WTC11 (cell line): ENCODE data around the gene UGCG. TPM values are rescaled to one million over a fixed set of nuclear protein-coding genes. Genes with fewer than 3 reads are reported as not detected.

Experiments
- ATAC-seq: fragments of 200-7000 bp; cut with Tn5 transposase; 2 replicates; pipeline ENCODE4 v1.10.0; 2021; ENCODE audit warnings: mild to moderate bottlenecking, moderate library complexity
- CTCF ChIA-PET: fragments of 300-600 bp; sonication (Branson Sonifier 250); formaldehyde crosslinking; loops from one replicate; lab custom pipeline; 2021; ENCODE audit warnings: antibody characterized with exemption; lab: Charles Lee
- POLR2A ChIA-PET: fragments of 350-600 bp; sonication (Branson Sonifier 250); formaldehyde crosslinking; loops from one replicate; lab custom pipeline; 2021; ENCODE audit warnings: antibody characterized with exemption; lab: Charles Lee
- DNase-seq: peaks from one replicate; pipeline ENCODE4 v3.0.0; 2021; ENCODE audit warnings: low spot score
- H3K27ac Mint-ChIP-seq: 2 replicates; pipeline ENCODE4 v1.8.0; 2021; ENCODE audit warnings: mixed read lengths
- H3K27me3 Mint-ChIP-seq: 2 replicates; pipeline ENCODE4 v1.8.0; 2021; ENCODE audit warnings: low read depth, mild to moderate bottlenecking, moderate library complexity, mixed read lengths
- H3K36me3 Mint-ChIP-seq: 2 replicates; pipeline ENCODE4 v1.8.0; 2021; ENCODE audit warnings: mixed read lengths
- H3K4me1 Mint-ChIP-seq: 2 replicates; pipeline ENCODE4 v1.8.0; 2022; ENCODE audit warnings: mixed read lengths
- H3K4me3 Mint-ChIP-seq: 2 replicates; pipeline ENCODE4 v1.8.0; 2021; ENCODE audit warnings: mild to moderate bottlenecking, moderate library complexity, mixed read lengths
- H3K9me3 Mint-ChIP-seq: 2 replicates; pipeline ENCODE4 v1.8.0; 2021; ENCODE audit warnings: mixed read lengths
- ATF1 ChIP-seq: sonication (generic); formaldehyde crosslinking; IDR thresholded peaks from 2 replicates; pipeline ENCODE4 v1.8.1; 2023; ENCODE audit warnings: mild to moderate bottlenecking, moderate library complexity, missing genetic modification reagents
- ATF6 ChIP-seq: sonication (generic); formaldehyde crosslinking; IDR thresholded peaks from 2 replicates; pipeline ENCODE4 v1.8.1; 2023; ENCODE audit warnings: mild to moderate bottlenecking, missing genetic modification reagents
- E2F5 ChIP-seq: sonication (generic); formaldehyde crosslinking; IDR thresholded peaks from 2 replicates; pipeline ENCODE4 v1.8.1; 2022; ENCODE audit warnings: mild to moderate bottlenecking, moderate library complexity, missing genetic modification reagents
- EMX1 ChIP-seq: fragments of 250-450 bp; sonication (Bioruptor Pico); IDR thresholded peaks from 2 replicates; pipeline ENCODE4 v1.8.0; 2021; ENCODE audit warnings: mild to moderate bottlenecking
- FOXP4 ChIP-seq: sonication (generic); formaldehyde crosslinking; IDR thresholded peaks from 2 replicates; pipeline ENCODE4 v1.8.0; 2022; ENCODE audit warnings: mild to moderate bottlenecking, missing genetic modification reagents
- GABPB1 ChIP-seq: sonication (generic); formaldehyde crosslinking; IDR thresholded peaks from 2 replicates; pipeline ENCODE4 v1.8.1; 2023; ENCODE audit warnings: mild to moderate bottlenecking, missing genetic modification reagents
- HMGA2 ChIP-seq: fragments of 250-450 bp; sonication (Bioruptor Pico); IDR thresholded peaks from 2 replicates; pipeline ENCODE4 v1.4.0; 2021; ENCODE audit warnings: mild to moderate bottlenecking, moderate library complexity
- NFATC4 ChIP-seq: fragments of 250-450 bp; sonication (Bioruptor Pico); IDR thresholded peaks from 2 replicates; pipeline ENCODE4 v1.9.0; 2021; ENCODE audit warnings: mild to moderate bottlenecking
- NR3C1 ChIP-seq: sonication (generic); formaldehyde crosslinking; conservative IDR thresholded peaks from 2 replicates; pipeline ENCODE4 v1.8.1; 2023; ENCODE audit warnings: low read depth, mild to moderate bottlenecking, missing genetic modification reagents
- PRDM15 ChIP-seq: sonication (generic); formaldehyde crosslinking; IDR thresholded peaks from 2 replicates; pipeline ENCODE4 v1.8.0; 2022; ENCODE audit warnings: missing genetic modification reagents
- RELA ChIP-seq: sonication (generic); formaldehyde crosslinking; IDR thresholded peaks from 2 replicates; pipeline ENCODE4 v1.8.1; 2022; ENCODE audit warnings: missing genetic modification reagents, mild to moderate bottlenecking, borderline replicate concordance
- SMAD4 ChIP-seq: sonication (generic); formaldehyde crosslinking; IDR thresholded peaks from 2 replicates; pipeline ENCODE4 v1.8.0; 2022; ENCODE audit warnings: mild to moderate bottlenecking, missing genetic modification reagents
- SP1 ChIP-seq: sonication (generic); formaldehyde crosslinking; conservative IDR thresholded peaks from 2 replicates; pipeline ENCODE4 v1.8.1; 2022; ENCODE audit warnings: missing genetic modification reagents
- USF1 ChIP-seq: sonication (generic); formaldehyde crosslinking; IDR thresholded peaks from 2 replicates; pipeline ENCODE4 v1.8.0; 2022; ENCODE audit warnings: mild to moderate bottlenecking, missing genetic modification reagents
- ZNF425 ChIP-seq: fragments of 250-450 bp; sonication (Bioruptor Pico); conservative IDR thresholded peaks from 2 replicates; pipeline ENCODE4 v1.9.0; 2021; ENCODE audit warnings: mild to moderate bottlenecking
- ZNF532 ChIP-seq: fragments of 250-450 bp; sonication (Bioruptor Pico); IDR thresholded peaks from 2 replicates; pipeline ENCODE4 v1.9.0; 2021; ENCODE audit warnings: mild to moderate bottlenecking, borderline replicate concordance
- total RNA-seq: library from RNA; stranded (reverse); gene quantifications from 3 replicates; pipeline ENCODE4 v1.2.3, GENCODE V29; 2021

The UGCG gene
- total RNA-seq, 1 experiment from 2014 or later, result 37.5 TPM

GRCh38 chr9:111914749-111915424 lies 18.3 kb downstream of the UGCG start:
- Mint-ChIP-seq H3K4me1 (no peaks in the 10 kb centered on the region), H3K36me3 (peaks cover 9% of the 10 kb centered on the region), H3K27ac (no peak overlapping the region), H3K27me3 (no peaks in the 10 kb centered on the region), H3K9me3 (no peaks in the 10 kb centered on the region), H3K4me3 (no peak overlapping the region)
- DNase-seq (no peak), ATAC-seq (no peak)
- ChIA-PET POLR2A (no interaction called here), CTCF (interaction anchor here (1.3 kb wide), 1 partner anchor 160 kb away, joined by 3 read pairs; no protein-coding TSS in a partner anchor)
- TF ChIP-seq SP1 (CRISPR knock-in tag), result no peak
- no peak for TF ChIP-seq ZNF532 (CRISPR knock-in tag)
- no peak for TF ChIP-seq ATF6 (CRISPR knock-in tag)
- no peak for TF ChIP-seq ZNF425 (CRISPR knock-in tag)
- TF ChIP-seq USF1 (CRISPR knock-in tag), result no peak

- CTCF ChIA-PET, result interaction anchor here (1.3 kb wide), 1 partner anchor 159 kb away, joined by 3 read pairs; no protein-coding TSS in a partner anchor
- H3K4me1 Mint-ChIP-seq, result no peaks in the 10 kb centered on the region
- no peak for ATAC-seq
Measured at GRCh38 chr9:111915425-111915758, 18.8 kb downstream of the UGCG start.

More at GRCh38 chr9:111915425-111915758, 18.8 kb downstream of the UGCG start:
- Mint-ChIP-seq H3K9me3 (no peaks in the 10 kb centered on the region), H3K36me3 (peaks cover 9% of the 10 kb centered on the region), H3K27me3 (no peaks in the 10 kb centered on the region), H3K4me3 (no peak overlapping the region), H3K27ac (no peak overlapping the region)
- TF ChIP-seq HMGA2 (CRISPR knock-in tag) (no peak), NFATC4 (CRISPR knock-in tag) (no peak), E2F5 (no peak), PRDM15 (CRISPR knock-in tag) (no peak), FOXP4 (CRISPR knock-in tag) (no peak), ATF1 (CRISPR knock-in tag) (no peak), NR3C1 (no peak), EMX1 (CRISPR knock-in tag) (no peak), GABPB1 (CRISPR knock-in tag) (no peak), RELA (CRISPR knock-in tag) (no peak), SMAD4 (no peak)
- POLR2A ChIA-PET, result no interaction called here
- DNase-seq, result no peak
